ENCODE results near the gene RTP5.
A peak's percentile ranks its signal among the peaks of the same experiment; 100 is the strongest.

- TF ChIP-seq, protein P1, sequence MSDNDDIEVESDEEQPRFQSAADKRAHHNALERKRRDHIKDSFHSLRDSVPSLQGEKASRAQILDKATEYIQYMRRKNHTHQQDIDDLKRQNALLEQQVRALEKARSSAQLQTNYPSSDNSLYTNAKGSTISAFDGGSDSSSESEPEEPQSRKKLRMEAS (IDR thresholded peaks at IDR 0.05) = no peak
- TF ChIP-seq, protein P2, sequence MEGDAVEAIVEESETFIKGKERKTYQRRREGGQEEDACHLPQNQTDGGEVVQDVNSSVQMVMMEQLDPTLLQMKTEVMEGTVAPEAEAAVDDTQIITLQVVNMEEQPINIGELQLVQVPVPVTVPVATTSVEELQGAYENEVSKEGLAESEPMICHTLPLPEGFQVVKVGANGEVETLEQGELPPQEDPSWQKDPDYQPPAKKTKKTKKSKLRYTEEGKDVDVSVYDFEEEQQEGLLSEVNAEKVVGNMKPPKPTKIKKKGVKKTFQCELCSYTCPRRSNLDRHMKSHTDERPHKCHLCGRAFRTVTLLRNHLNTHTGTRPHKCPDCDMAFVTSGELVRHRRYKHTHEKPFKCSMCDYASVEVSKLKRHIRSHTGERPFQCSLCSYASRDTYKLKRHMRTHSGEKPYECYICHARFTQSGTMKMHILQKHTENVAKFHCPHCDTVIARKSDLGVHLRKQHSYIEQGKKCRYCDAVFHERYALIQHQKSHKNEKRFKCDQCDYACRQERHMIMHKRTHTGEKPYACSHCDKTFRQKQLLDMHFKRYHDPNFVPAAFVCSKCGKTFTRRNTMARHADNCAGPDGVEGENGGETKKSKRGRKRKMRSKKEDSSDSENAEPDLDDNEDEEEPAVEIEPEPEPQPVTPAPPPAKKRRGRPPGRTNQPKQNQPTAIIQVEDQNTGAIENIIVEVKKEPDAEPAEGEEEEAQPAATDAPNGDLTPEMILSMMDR (IDR thresholded peaks at IDR 0.05; ENCODE audit: control extremely low read depth in 1 of 3, insufficient read depth in 1 of 3, low read depth in 1 of 3, low read length in 3 of 3) = peak in 2 of 3 experiments; percentile 61 to 82; a peak in 3 of 4 replicates
- TF ChIP-seq POLR2AphosphoS5 (IDR thresholded peaks at IDR 0.05; ENCODE audit: low read depth, low read length) = no peak
- TF ChIP-seq KDM5A (IDR thresholded peaks at IDR 0.05; ENCODE audit: low read length) = no peak
- no peak for TF ChIP-seq JUND (IDR thresholded peaks at IDR 0.05; ENCODE audit: low read length)
- TF ChIP-seq YY1 (IDR thresholded peaks at IDR 0.05; ENCODE audit: low read depth, low read length) = no peak
- TF ChIP-seq ATF3 (IDR thresholded peaks at IDR 0.05; ENCODE audit: insufficient read depth, low read depth, low read length) = no peak
- no peak for TF ChIP-seq KDM1A (IDR thresholded peaks at IDR 0.05; ENCODE audit: borderline replicate concordance, low read length)
- no peak for TF ChIP-seq SIN3A (conservative IDR thresholded peaks at IDR 0.05 in 1 of 2, IDR thresholded peaks at IDR 0.05 in 1 of 2; ENCODE audit: low read depth in 1 of 2, low read length in 2 of 2)
- no peak for TF ChIP-seq SUZ12 (IDR thresholded peaks at IDR 0.05; ENCODE audit: low read length)
- TF ChIP-seq EZH2 (IDR thresholded peaks at IDR 0.05; ENCODE audit: low read depth, low read length, severe bottlenecking) = no peak
- no peak for TF ChIP-seq EP300 (IDR thresholded peaks at IDR 0.05; ENCODE audit: borderline replicate concordance in 1 of 2, low read depth in 2 of 2, low read length in 2 of 2)
- TF ChIP-seq HDAC2 (IDR thresholded peaks at IDR 0.05; ENCODE audit: borderline replicate concordance in 1 of 2, low read depth in 2 of 2, low read length in 2 of 2) = no peak
These were observed 8.8 kb downstream of the RTP5 start for GRCh38 chr2:241877989-241878970.
